ENCODE results near the gene LAMA2. TPM values are rescaled to one million over a fixed set of nuclear protein-coding genes. Genes with fewer than 3 reads are reported as not detected.

LAMA2 gene
- total and polyA plus RNA-seq, 7 experiments from 2014 or later, result 0.02 to 0.59 (median 0.35) TPM; not detected in 4

- Histone ChIP-seq H3K36me3 (ENCODE audit: control insufficient read depth in 2 of 3, insufficient read depth in 3 of 3, low read length in 3 of 3) (no peaks in the 10 kb centered on the region), H3K4me1 (ENCODE audit: control insufficient read depth in 2 of 2, insufficient read depth in 2 of 2, low read length in 2 of 2) (no peaks in the 10 kb centered on the region), H3K9me3 (ENCODE audit: control insufficient read depth in 2 of 3, low read length in 3 of 3) (no peaks in the 10 kb centered on the region), H3K27me3 (ENCODE audit: control insufficient read depth in 2 of 2, insufficient read depth in 2 of 2, low read length in 2 of 2) (no peaks in the 10 kb centered on the region), H3K4me3 (ENCODE audit: low read length) (no peak overlapping the region), H3K27ac (ENCODE audit: low read depth, low read length) (no peak overlapping the region)
- Mint-ChIP-seq H3K9me3 (no peaks in the 10 kb centered on the region), H3K4me1 (no peaks in the 10 kb centered on the region), H3K36me3 (no peaks in the 10 kb centered on the region), H3K27ac (no peak overlapping the region), H3K27me3 (peaks cover 3 to 16% (median 11%) of the 10 kb centered on the region in 5 donors), H3K4me3 (no peak overlapping the region)
- intact Hi-C loops (cut with micrococcal nuclease), result no loop called here
- ChIA-PET CTCF (interaction anchor here (2.1 kb wide), 1 partner anchor 12 kb away, joined by 4 read pairs; no protein-coding TSS in a partner anchor), POLR2A (no interaction called here)
- DNase-seq (no peak), ATAC-seq (no peak)
Observed at GRCh38 chr6:129239825-129240491, 357.0 kb downstream of the LAMA2 start.

- Histone ChIP-seq H3K36me3 (ENCODE audit: control insufficient read depth in 2 of 3, insufficient read depth in 3 of 3, low read length in 3 of 3) (no peaks in the 10 kb centered on the region), H3K4me1 (ENCODE audit: control insufficient read depth in 2 of 2, insufficient read depth in 2 of 2, low read length in 2 of 2) (no peaks in the 10 kb centered on the region), H3K9me3 (ENCODE audit: control insufficient read depth in 2 of 3, low read length in 3 of 3) (no peaks in the 10 kb centered on the region), H3K27ac (ENCODE audit: low read depth, low read length) (no peak overlapping the region), H3K4me3 (ENCODE audit: low read length) (no peak overlapping the region), H3K27me3 (ENCODE audit: control insufficient read depth in 2 of 2, insufficient read depth in 2 of 2, low read length in 2 of 2) (no peaks in the 10 kb centered on the region)
- ChIA-PET CTCF (interaction anchor here (2.1 kb wide), 1 partner anchor 12 kb away, joined by 4 read pairs; no protein-coding TSS in a partner anchor), POLR2A (no interaction called here)
- H3K4me3 Mint-ChIP-seq, result no peak overlapping the region
- ATAC-seq (no peak), DNase-seq (no peak)
- peaks cover 3 to 16% (median 11%) of the 10 kb centered on the region in 5 donors for H3K27me3 Mint-ChIP-seq
- no peak overlapping the region for H3K27ac Mint-ChIP-seq
- no peaks in the 10 kb centered on the region for H3K36me3 Mint-ChIP-seq
- H3K4me1 Mint-ChIP-seq, result no peaks in the 10 kb centered on the region
- no peaks in the 10 kb centered on the region for H3K9me3 Mint-ChIP-seq
- intact Hi-C loops (cut with micrococcal nuclease), result no loop called here
Observed at GRCh38 chr6:129240492-129240853, 357.5 kb downstream of the LAMA2 start.

- Histone ChIP-seq H3K4me3 (ENCODE audit: low read length) (no peak overlapping the region), H3K4me1 (ENCODE audit: control insufficient read depth in 2 of 2, insufficient read depth in 2 of 2, low read length in 2 of 2) (no peaks in the 10 kb centered on the region), H3K36me3 (ENCODE audit: control insufficient read depth in 2 of 3, insufficient read depth in 3 of 3, low read length in 3 of 3) (no peaks in the 10 kb centered on the region), H3K27me3 (ENCODE audit: control insufficient read depth in 2 of 2, insufficient read depth in 2 of 2, low read length in 2 of 2) (no peaks in the 10 kb centered on the region), H3K9me3 (ENCODE audit: control insufficient read depth in 2 of 3, low read length in 3 of 3) (no peaks in the 10 kb centered on the region), H3K27ac (ENCODE audit: low read depth, low read length) (no peak overlapping the region)
- no peaks in the 10 kb centered on the region for H3K9me3 Mint-ChIP-seq
- POLR2A ChIA-PET, result no interaction called here
- ATAC-seq (no peak), DNase-seq (no peak)
- intact Hi-C loops (cut with micrococcal nuclease), result no loop called here
- H3K27ac Mint-ChIP-seq, result no peak overlapping the region
- H3K4me1 Mint-ChIP-seq, result no peaks in the 10 kb centered on the region
- CTCF ChIA-PET, result no interaction called here
- no peak overlapping the region for H3K4me3 Mint-ChIP-seq
- no peaks in the 10 kb centered on the region for H3K36me3 Mint-ChIP-seq
- peaks cover 9 to 26% (median 14%) of the 10 kb centered on the region in 5 donors for H3K27me3 Mint-ChIP-seq
Observed at GRCh38 chr6:129242546-129242945, 359.6 kb downstream of the LAMA2 start.

GRCh38 chr6:129243377-129243776 lies 360.4 kb downstream of the LAMA2 start:
- Mint-ChIP-seq H3K27me3 (peaks cover 7 to 28% (median 14%) of the 10 kb centered on the region in 5 donors), H3K27ac (no peak overlapping the region), H3K36me3 (no peaks in the 10 kb centered on the region), H3K4me3 (no peak overlapping the region), H3K4me1 (no peaks in the 10 kb centered on the region), H3K9me3 (no peaks in the 10 kb centered on the region)
- no peak overlapping the region for H3K4me3 ChIP-seq (ENCODE audit: low read length)
- intact Hi-C loops (cut with micrococcal nuclease), result no loop called here
- H3K9me3 ChIP-seq (ENCODE audit: control insufficient read depth in 2 of 3, low read length in 3 of 3), result no peaks in the 10 kb centered on the region
- H3K36me3 ChIP-seq (ENCODE audit: control insufficient read depth in 2 of 3, insufficient read depth in 3 of 3, low read length in 3 of 3), result no peaks in the 10 kb centered on the region
- ChIA-PET CTCF (no interaction called here), POLR2A (no interaction called here)
- ATAC-seq (no peak), DNase-seq (no peak)
- no peaks in the 10 kb centered on the region for H3K4me1 ChIP-seq (ENCODE audit: control insufficient read depth in 2 of 2, insufficient read depth in 2 of 2, low read length in 2 of 2)
- no peaks in the 10 kb centered on the region for H3K27me3 ChIP-seq (ENCODE audit: control insufficient read depth in 2 of 2, insufficient read depth in 2 of 2, low read length in 2 of 2)
- no peak overlapping the region for H3K27ac ChIP-seq (ENCODE audit: low read depth, low read length)

GRCh38 chr6:129248946-129249345 lies 366.0 kb downstream of the LAMA2 start:
- no peaks in the 10 kb centered on the region for H3K27me3 ChIP-seq (ENCODE audit: control insufficient read depth in 2 of 2, insufficient read depth in 2 of 2, low read length in 2 of 2)
- no peak for DNase-seq
- no peaks in the 10 kb centered on the region for H3K36me3 ChIP-seq (ENCODE audit: control insufficient read depth in 2 of 3, insufficient read depth in 3 of 3, low read length in 3 of 3)
- intact Hi-C loops (cut with micrococcal nuclease), result no loop called here
- Mint-ChIP-seq H3K27ac (no peak overlapping the region), H3K27me3 (peaks cover 14 to 41% (median 33%) of the 10 kb centered on the region in 5 donors), H3K9me3 (no peaks in the 10 kb centered on the region), H3K4me3 (no peak overlapping the region), H3K36me3 (no peaks in the 10 kb centered on the region), H3K4me1 (peaks cover 0 to 8% (median 0%) of the 10 kb centered on the region in 7 donors)
- no peak overlapping the region for H3K4me3 ChIP-seq (ENCODE audit: low read length)
- ATAC-seq, result no peak
- CTCF ChIA-PET, result interaction anchor here (1.3 kb wide), 1 partner anchor 38 kb away, joined by 3 read pairs; no protein-coding TSS in a partner anchor
- H3K4me1 ChIP-seq (ENCODE audit: control insufficient read depth in 2 of 2, insufficient read depth in 2 of 2, low read length in 2 of 2), result no peaks in the 10 kb centered on the region
- H3K27ac ChIP-seq (ENCODE audit: low read depth, low read length), result no peak overlapping the region
- POLR2A ChIA-PET, result no interaction called here
- H3K9me3 ChIP-seq (ENCODE audit: control insufficient read depth in 2 of 3, low read length in 3 of 3), result no peaks in the 10 kb centered on the region

- H3K4me1 ChIP-seq (ENCODE audit: control insufficient read depth in 2 of 2, insufficient read depth in 2 of 2, low read length in 2 of 2), result no peaks in the 10 kb centered on the region
- DNase-seq, result peak in 7 of 9 donors; percentile 1 to 35 (median 25)
- no peaks in the 10 kb centered on the region for H3K36me3 ChIP-seq (ENCODE audit: control insufficient read depth in 2 of 3, insufficient read depth in 3 of 3, low read length in 3 of 3)
- H3K27ac Mint-ChIP-seq, result no peak overlapping the region
- no peak overlapping the region for H3K27ac ChIP-seq (ENCODE audit: low read depth, low read length)
- no peaks in the 10 kb centered on the region for H3K27me3 ChIP-seq (ENCODE audit: control insufficient read depth in 2 of 2, insufficient read depth in 2 of 2, low read length in 2 of 2)
- H3K27me3 Mint-ChIP-seq, result peaks cover 11 to 43% (median 29%) of the 10 kb centered on the region in 5 donors
- no peak overlapping the region for H3K4me3 Mint-ChIP-seq
- no peaks in the 10 kb centered on the region for H3K9me3 ChIP-seq (ENCODE audit: control insufficient read depth in 2 of 3, low read length in 3 of 3)
- peaks cover 0 to 8% (median 0%) of the 10 kb centered on the region in 7 donors for H3K4me1 Mint-ChIP-seq
- ATAC-seq, result peak; percentile 59
- H3K9me3 Mint-ChIP-seq, result no peaks in the 10 kb centered on the region
- no peaks in the 10 kb centered on the region for H3K36me3 Mint-ChIP-seq
- POLR2A ChIA-PET, result no interaction called here
- CTCF ChIA-PET, result interaction anchor here (0.7 to 1.6 kb wide), 2 partner anchors 11 to 352 kb away, joined by 4 read pairs; no protein-coding TSS in a partner anchor
- intact Hi-C loops (cut with micrococcal nuclease), result loop anchor here (1.0 to 5.0 kb wide), 4 partner anchors 527 to 1785 kb away; no protein-coding TSS in a partner anchor
- H3K4me3 ChIP-seq (ENCODE audit: low read length), result no peak overlapping the region
Observed at GRCh38 chr6:129251669-129252376, 368.9 kb downstream of the LAMA2 start.
